HG02970 (cell line): ENCODE measurements around the gene C9orf72.

Source experiments
- ATAC-seq: cut with Tn5 transposase; IDR thresholded peaks from one replicate; pipeline ENCODE4 v1.9.1; 2021; ENCODE audit warnings: mild to moderate bottlenecking, moderate library complexity, moderate number of reproducible peaks; ENCODE audit not compliant: unreplicated experiment, low FRiP score

The C9orf72 gene

DNA sequence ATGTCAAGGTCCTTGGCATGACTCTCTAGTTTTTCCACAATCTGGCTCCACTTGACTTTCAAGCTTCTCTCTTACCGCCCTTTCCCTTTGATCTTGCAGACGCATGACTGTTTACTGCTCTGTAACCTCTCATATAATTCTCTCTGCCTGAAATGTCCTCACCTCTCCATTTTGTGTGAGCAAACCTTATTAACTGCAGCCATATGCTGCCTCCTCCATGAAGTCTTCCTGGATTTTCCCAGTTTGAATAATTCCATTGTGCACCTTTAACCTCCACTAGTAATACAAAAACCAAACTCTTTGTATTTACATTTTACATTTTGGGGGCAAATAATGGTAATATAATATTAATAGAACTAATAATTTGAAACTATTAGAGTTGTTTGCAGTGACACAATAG, 9.5 kb upstream of the C9orf72 start:
- no peak for ATAC-seq

- ATAC-seq, result no peak
Measured at GRCh38 chr9:27581826-27582225, 8.5 kb upstream of the C9orf72 start.

GRCh38 chr9:27573634-27574590, 631 bp upstream of the C9orf72 start:
- ATAC-seq, result peak; percentile 97

- peak; percentile 14 for ATAC-seq
Measured at GRCh38 chr9:27572566-27572917, 739 bp downstream of the C9orf72 start.

DNA sequence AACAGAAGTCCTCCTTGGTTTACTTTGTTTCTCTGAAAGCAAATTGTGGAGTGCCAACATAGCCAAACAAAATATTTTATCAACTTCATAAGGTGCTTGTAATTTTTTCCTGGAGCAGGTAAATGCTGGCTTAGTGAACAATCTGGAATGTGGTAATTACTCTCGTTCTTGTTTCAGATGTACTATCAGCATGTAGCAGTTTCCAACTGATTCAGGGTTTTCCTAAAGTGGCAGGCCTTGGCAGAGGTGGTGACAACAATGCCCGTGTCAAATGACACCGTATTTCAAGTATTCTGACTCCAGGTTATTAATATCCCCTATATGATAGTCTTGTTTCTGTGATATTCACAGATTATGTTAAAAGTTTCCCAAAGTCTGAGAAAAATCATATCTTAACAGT, 1.2 kb downstream of the C9orf72 start:
- no peak for ATAC-seq

DNA sequence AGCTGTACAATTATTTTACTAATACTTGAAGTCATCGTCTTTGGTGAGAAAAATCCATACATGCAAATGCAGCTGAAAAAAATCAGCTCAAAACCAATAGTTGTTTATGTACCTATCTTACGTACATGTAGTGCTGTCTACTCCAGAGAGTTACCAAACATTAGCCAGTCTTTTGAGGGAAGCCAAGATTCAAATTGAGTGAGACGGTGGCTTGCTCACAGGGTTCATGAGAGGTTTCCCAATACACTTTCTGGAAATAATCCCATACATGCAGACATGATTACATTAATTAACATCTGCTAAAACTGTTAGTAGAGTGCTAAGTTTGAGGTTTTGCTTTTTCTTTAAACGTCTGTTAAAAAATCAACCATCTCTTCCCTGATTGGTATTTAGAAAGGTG, 2.3 kb downstream of the C9orf72 start:
- no peak for ATAC-seq

DNA sequence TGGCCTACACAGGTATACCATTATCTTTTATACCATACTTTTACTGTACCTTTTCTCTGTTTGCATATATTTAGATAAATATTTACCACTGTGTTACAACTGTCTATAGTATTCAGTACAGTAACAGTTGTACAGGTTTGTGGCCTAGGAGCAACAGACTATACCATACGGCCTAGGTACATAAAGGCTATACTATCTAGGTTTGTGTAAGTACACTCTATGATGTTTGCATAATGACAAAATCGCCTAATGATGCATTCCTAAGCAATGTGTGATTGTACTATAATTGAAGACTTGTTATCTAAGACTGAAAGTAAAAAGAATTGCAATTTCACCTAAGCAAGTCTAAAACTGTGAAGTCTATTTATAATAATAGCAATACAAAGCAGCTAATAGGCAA, 3.9 kb downstream of the C9orf72 start:
- no peak for ATAC-seq

- no peak for ATAC-seq
Measured at GRCh38 chr9:27566118-27566517, 7.2 kb downstream of the C9orf72 start.

GRCh38 chr9:27565696-27566095, 7.6 kb downstream of the C9orf72 start:
- ATAC-seq, result no peak

DNA sequence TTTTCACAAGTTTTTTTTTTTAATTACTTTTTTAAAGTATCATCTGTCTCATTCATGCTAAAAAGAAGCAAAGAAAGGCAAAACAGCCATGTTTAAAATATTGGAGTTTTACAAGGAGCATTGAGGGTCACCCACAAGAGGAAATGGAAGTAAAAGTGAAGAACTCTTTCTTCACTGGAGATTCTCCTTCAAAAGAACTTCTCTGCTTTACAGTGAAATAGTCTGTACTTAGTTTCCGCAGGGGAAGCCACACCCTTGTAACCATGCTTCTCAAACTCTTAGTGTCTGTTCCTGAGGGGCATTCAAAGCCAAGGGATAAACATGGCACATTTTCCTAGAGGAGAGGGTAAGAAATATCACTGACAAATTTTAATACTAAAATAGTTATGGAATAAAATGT, 8.6 kb downstream of the C9orf72 start:
- no peak for ATAC-seq

GRCh38 chr9:27563738-27564430, 9.4 kb downstream of the C9orf72 start:
- no peak for ATAC-seq

GRCh38 chr9:27561685-27562084, 11.6 kb downstream of the C9orf72 start:
- ATAC-seq, result no peak

DNA sequence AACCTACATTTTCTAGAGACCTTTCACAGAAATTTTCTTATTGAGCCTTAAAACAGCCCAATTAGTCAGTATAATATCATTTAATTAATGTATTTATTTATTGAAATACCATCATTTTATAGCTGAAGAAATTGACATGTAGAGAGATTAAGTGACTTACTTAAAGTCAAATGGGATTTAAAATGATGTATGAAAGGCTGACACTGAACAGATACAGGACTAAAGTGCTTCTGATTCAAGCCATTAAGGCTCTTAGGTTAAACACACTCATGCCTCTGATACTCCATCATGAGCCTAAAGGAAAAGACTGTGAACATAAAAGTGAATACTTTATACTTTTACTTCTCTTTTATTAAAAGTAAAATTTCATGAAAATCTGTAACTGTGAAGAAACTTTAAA, 12.8 kb downstream of the C9orf72 start:
- ATAC-seq, result no peak

GRCh38 chr9:27558307-27558706, 15.0 kb downstream of the C9orf72 start:
- no peak for ATAC-seq

DNA sequence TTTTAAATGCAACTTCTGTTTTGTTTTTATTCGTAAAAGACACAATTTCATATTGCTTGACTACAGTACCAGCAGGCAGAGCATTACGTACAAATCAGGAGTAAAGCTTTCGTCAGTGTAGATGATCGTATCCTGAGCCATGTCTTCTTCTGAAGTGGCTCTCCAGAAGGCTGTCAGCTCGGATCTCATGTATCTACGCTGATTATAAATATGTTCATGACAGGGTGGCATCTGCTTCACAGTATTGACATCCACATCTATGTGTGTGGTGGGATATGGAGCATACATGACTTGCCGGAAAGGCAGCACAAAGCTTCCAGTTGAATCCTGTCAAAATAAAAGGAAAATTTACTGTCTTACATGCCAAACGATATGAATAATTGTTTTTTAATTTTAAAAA, 16.8 kb downstream of the C9orf72 start:
- no peak for ATAC-seq

- ATAC-seq, result no peak
Measured at GRCh38 chr9:27554712-27555111, 18.6 kb downstream of the C9orf72 start.

DNA sequence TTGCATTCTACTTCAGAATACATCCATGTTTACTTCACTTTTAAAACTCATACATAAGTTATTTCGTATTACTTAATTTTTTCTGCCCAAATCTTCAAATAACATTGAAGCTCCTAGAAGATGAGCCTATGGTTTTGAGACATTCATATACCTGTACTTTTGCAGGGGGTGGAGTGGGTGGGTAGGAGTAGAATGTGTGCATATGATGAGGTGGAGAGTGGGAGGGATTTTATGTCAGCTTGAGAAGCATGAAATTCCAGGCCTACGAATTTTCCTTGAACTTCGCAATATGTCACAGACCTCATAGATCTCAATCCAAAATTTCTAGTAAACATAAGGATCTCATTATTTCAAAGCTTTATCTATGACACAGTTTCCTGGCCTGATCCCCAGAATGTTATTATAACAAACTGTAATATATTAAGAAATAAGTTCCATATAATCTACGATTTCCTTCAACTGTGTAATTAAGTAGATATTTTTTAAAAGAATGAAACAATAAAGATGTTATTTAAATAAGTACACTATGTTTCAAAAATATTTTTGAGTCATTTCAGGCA, 24.0 kb downstream of the C9orf72 start:
- ATAC-seq, result no peak

DNA sequence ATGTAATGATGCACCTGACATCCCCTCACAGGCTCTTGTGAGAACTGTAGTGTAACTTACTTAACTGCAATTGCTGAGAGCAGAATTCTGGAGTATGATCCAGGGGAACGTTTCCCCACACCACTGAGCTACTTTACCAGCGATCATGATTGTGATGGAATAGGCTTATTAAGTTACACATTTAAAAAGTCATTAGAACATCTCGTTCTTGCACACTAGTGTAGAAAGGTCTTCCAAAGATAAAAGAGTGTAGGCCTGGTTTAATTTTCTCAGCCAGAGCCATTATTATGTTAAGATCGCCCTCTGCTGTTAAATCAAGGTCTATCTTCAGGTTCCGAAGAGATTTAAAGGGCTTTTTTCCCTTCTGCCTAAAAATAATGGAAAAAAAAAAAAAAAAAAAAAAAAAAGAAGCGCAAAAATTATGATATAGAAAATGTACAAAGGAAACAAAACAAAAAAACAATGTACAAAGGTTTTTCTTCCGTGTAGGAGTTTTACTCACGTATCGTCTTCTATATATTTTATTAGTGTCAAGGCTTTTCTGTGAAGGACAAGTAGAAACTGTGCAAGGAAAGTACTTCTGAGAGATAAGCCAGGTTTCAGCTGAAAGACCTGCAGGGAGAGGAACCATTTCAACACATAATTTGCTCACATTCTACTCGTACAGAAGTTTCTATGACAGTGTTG, 25.1 kb downstream of the C9orf72 start:
- ATAC-seq, result no peak

DNA sequence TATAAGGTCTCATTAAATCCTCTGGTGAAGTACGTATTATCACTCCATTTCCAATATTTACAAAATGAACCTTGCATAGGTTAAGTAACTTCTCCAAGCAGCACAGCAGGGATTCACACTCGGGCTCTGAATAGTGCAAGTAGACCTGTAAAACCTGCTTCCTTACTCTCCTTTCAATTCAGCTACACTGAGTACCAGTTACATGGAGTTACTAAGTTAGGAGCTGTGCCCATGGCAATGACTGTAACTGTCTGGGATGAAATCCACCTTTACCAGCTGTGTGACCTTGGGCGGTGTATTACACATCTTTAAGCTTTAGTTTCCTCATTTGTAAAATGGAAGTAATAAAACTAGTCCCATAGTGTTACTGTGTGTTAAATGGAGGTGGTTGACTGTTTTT, 27.8 kb downstream of the C9orf72 start:
- ATAC-seq, result no peak

DNA sequence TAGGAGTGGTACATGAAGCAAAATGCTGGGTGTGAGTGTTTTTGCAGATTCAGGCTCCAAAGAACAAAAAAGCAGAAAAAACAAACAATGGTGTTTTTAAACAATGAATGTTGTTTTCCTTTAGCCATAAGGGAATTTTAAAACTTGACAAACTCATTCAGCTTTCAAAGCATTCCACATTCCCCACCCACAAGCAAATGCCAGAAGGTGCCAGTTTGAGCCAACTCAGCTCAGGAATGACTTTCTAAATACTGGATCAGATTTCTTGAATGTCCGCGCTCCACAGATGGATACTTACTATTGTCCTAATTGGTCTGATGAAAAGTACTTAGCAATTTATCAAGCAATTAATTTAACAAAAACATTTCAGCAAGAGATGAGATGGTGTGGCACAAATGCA, 30.8 kb downstream of the C9orf72 start:
- ATAC-seq, result no peak

DNA sequence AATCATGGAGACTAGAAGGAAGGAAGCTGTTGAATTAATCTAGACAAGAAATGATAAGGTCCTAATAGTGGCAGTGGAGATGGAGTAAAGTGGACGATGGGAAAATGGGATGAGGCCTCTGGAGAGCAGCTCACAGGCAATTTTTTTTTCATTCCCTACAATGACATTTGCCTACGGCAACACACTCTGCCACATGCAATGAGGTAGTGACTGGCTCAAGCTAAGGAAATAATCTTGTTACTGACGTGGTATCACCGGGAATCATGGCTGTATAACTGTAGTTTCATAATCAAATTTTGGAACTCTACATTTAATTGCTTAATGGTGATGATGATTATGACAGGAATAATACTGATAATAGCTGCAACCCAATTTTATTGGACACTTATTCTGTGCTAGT, 31.5 kb downstream of the C9orf72 start:
- no peak for ATAC-seq
